Sigmoid colon (tissue), 7 donors: Measurements from ENCODE around the gene OR5B3. TPM values are rescaled to one million over a fixed set of nuclear protein-coding genes. Genes with fewer than 3 reads are reported as not detected.

Source experiments
- DNase-seq: peaks from one replicate; pipeline ENCODE4 v3.0.0-alpha.2; 2019
- H3K27ac ChIP-seq, 4 donors: fragments of 200-600 bp; sonication (generic); one replicate each; pipeline ENCODE4 v1.5.1; 2016 to 2019; ENCODE audit warnings: mild to moderate bottlenecking in 1 of 4
- H3K27me3 ChIP-seq, 3 donors: fragments of 200-600 bp; sonication (generic); one replicate each; pipeline ENCODE4 v1.5.1; 2019; ENCODE audit warnings: mild to moderate bottlenecking in 1 of 3
- H3K36me3 ChIP-seq, 4 donors: fragments of 200-600 bp; sonication (generic); one replicate each; pipeline ENCODE4 v1.5.1; 2016 to 2019
- H3K4me1 ChIP-seq, 4 donors: fragments of 200-600 bp; sonication (generic); one replicate each; pipeline ENCODE4 v1.5.1; 2017 to 2019
- H3K4me3 ChIP-seq, 4 donors: fragments of 200-600 bp; sonication (generic); one replicate each; pipeline ENCODE4 v1.5.1; 2017 to 2019; ENCODE audit warnings: mild to moderate bottlenecking in 2 of 4, moderate library complexity in 1 of 4
- H3K9me3 ChIP-seq, 4 donors: fragments of 200-600 bp in 3 of 4; sonication (generic) in 3 of 4; one replicate each; pipeline versions ENCODE4 v1.5.1 to v1.6.1; 2013 to 2019
- EP300 ChIP-seq, 4 donors: sonication (generic); formaldehyde crosslinking; IDR thresholded peaks; one replicate each; pipeline ENCODE4 v1.6.1; 2017; ENCODE audit warnings: antibody characterized with exemption in 4 of 4
- POLR2A ChIP-seq, 2 donors: fragments of 450-650 bp; IDR thresholded peaks; one replicate each; pipeline ENCODE4 v1.6.1; 2016; ENCODE audit warnings: antibody characterized with exemption in 2 of 2, mild to moderate bottlenecking in 2 of 2, moderate library complexity in 2 of 2
- POLR2AphosphoS5 ChIP-seq, 4 donors: sonication (generic); formaldehyde crosslinking; IDR thresholded peaks; one replicate each; pipeline ENCODE4 v1.6.1; 2017; ENCODE audit warnings: antibody characterized with exemption in 4 of 4
- WGBS, 2 donors: extraction: QIAGEN DNeasy Blood & Tissue Kit; methylation state at CpG; one replicate each; pipeline ENCODE4 v1.1.7; 2013; 5-methylcytosine and 5-hydroxymethylcytosine counted together
- intact Hi-C: fragments of 100-400 bp; cut with DNase I; formaldehyde crosslinking; loops from one replicate; pipeline ENCODE4 v1.15.1; 2023
- polyA plus RNA-seq, 3 donors: library from polyadenylated mRNA; stranded (reverse); fragments of 200-250 nt; gene quantifications; one replicate each; pipeline ENCODE4 v1.2.3, GENCODE V29; 2013
- total RNA-seq, 4 donors: library from RNA; depleted of rRNA; stranded (reverse); fragments of >200 nt; gene quantifications; one replicate each; pipeline ENCODE4 v1.1.0, GENCODE V29; 2016
- TF ChIP-seq, protein P1 (sequence below), 4 experiments: fragments of 450-650 bp in 3 of 4; fragments of 200-600 bp in 1 of 4; IDR thresholded peaks; one replicate each; pipeline ENCODE4 v1.5.1; 2016 to 2019; ENCODE audit warnings: antibody characterized with exemption in 4 of 4, mild to moderate bottlenecking in 3 of 4, moderate library complexity in 2 of 4
- donor health status: healthy with polysubstance abuse.
- donor health status: Bipolar disorder and iron deficiency.
- donor health status: healthy.

OR5B3 gene
- total RNA-seq (not detected), polyA plus RNA-seq (not detected)

DNA sequence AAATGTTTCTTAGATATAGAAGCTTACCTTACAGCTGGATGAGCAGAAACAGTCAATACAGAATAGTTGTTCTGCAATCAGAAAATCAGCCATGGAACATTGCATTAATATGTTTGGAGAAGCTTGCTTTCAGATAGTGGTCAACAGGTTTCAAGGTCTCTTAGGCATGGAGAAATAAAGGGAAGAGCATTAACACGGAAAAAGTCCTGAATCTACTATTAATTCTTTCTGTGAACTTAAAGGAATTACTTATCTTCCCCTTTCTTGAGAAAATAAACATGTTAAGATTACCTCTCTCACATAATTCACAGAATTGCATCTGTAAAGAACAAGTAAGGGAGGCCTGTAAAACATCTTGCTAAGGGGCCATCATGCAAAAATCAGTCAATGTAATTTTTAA is at the start of gene OR5B3:
Gene OR5B3, minus strand, starts transcription at position 101 of the 400 bp plus-strand sequence. CDS start 3,465 bp downstream, outside the sequence.
- H3K9me3 ChIP-seq: no peaks in the 10 kb centered on the region
- intact Hi-C loops: no loop called here
- H3K36me3 ChIP-seq: no peaks in the 10 kb centered on the region
- H3K4me1 ChIP-seq: no peaks in the 10 kb centered on the region
- DNase-seq: no peak
- no peak within 1 kb of the TSS for H3K27ac ChIP-seq
- no peak within 1 kb of the TSS for H3K4me3 ChIP-seq
- TF ChIP-seq, protein P1, sequence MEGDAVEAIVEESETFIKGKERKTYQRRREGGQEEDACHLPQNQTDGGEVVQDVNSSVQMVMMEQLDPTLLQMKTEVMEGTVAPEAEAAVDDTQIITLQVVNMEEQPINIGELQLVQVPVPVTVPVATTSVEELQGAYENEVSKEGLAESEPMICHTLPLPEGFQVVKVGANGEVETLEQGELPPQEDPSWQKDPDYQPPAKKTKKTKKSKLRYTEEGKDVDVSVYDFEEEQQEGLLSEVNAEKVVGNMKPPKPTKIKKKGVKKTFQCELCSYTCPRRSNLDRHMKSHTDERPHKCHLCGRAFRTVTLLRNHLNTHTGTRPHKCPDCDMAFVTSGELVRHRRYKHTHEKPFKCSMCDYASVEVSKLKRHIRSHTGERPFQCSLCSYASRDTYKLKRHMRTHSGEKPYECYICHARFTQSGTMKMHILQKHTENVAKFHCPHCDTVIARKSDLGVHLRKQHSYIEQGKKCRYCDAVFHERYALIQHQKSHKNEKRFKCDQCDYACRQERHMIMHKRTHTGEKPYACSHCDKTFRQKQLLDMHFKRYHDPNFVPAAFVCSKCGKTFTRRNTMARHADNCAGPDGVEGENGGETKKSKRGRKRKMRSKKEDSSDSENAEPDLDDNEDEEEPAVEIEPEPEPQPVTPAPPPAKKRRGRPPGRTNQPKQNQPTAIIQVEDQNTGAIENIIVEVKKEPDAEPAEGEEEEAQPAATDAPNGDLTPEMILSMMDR (IDR thresholded peaks at IDR 0.05): no peak
- TF ChIP-seq EP300 (IDR thresholded peaks at IDR 0.05): no peak
- no peak for TF ChIP-seq POLR2A (IDR thresholded peaks at IDR 0.05)
- TF ChIP-seq POLR2AphosphoS5 (IDR thresholded peaks at IDR 0.05): no peak
- no peaks in the 10 kb centered on the region for H3K27me3 ChIP-seq
- WGBS, 2 donors: 49 to 65% methylated on average over 1 of the region's 1 CpG

DNA sequence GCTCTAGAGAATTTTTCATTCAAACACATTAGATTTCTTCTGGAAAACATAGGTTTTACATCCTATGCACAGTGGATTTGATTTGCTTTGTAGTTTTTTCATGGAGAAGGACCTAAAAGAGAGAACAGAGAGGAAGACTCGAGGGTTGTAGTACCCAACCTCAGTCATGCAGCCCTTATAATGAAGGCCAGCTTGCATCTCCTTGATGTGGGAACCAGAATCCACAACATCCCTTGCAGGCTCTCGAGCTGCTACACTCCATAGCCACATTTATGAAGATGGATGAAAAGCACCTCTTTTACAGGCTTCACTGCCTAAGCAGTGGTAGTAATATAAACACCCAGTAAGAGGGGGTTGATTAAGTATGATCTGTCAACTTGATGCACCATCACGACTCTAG is 44.9 kb upstream of the OR5B3 start:
- Histone ChIP-seq H3K27ac (no peak overlapping the region), H3K27me3 (no peaks in the 10 kb centered on the region), H3K9me3 (no peaks in the 10 kb centered on the region), H3K36me3 (no peaks in the 10 kb centered on the region), H3K4me1 (no peaks in the 10 kb centered on the region), H3K4me3 (no peak overlapping the region)
- no peak for DNase-seq
- 50 to 56% methylated on average over 3 of the region's 3 CpGs for WGBS, 2 donors
- intact Hi-C loops: no loop called here
- TF ChIP-seq POLR2A (IDR thresholded peaks at IDR 0.05) (no peak), POLR2AphosphoS5 (IDR thresholded peaks at IDR 0.05) (no peak), EP300 (IDR thresholded peaks at IDR 0.05) (no peak)
- TF ChIP-seq, protein P1 (IDR thresholded peaks at IDR 0.05): no peak

DNA sequence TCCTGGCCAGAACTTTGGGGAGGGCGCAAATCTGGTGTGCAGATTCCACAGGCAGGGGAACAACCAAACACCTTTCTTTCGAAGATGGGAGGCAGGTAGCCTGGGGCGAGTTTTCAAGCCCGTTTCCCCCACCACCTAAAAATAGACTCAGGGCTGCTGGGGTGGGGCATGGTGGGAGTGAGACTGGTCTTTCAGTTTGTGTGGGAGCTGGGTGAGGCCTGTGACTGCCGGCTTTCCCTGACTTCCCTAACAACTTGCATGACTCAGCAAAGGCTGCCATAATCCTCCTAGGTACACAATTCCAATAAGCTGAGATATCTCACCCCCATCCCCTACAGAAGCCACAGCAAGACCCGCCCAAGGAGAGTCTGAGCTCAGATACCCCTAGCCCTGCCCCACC is 39.6 kb upstream of the OR5B3 start:
- Histone ChIP-seq H3K27me3 (no peaks in the 10 kb centered on the region), H3K4me1 (no peaks in the 10 kb centered on the region), H3K27ac (no peak overlapping the region), H3K9me3 (peaks cover 0 to 6% (median 2%) of the 10 kb centered on the region in 4 donors), H3K4me3 (no peak overlapping the region), H3K36me3 (no peaks in the 10 kb centered on the region)
- intact Hi-C loops: no loop called here
- TF ChIP-seq POLR2AphosphoS5 (IDR thresholded peaks at IDR 0.05) (no peak), EP300 (IDR thresholded peaks at IDR 0.05) (no peak), POLR2A (IDR thresholded peaks at IDR 0.05) (no peak)
- TF ChIP-seq, protein P1 (IDR thresholded peaks at IDR 0.05): no peak
- no peak for DNase-seq
- 86% methylated on average over 6 of the region's 6 CpGs for WGBS, 2 donors

DNA sequence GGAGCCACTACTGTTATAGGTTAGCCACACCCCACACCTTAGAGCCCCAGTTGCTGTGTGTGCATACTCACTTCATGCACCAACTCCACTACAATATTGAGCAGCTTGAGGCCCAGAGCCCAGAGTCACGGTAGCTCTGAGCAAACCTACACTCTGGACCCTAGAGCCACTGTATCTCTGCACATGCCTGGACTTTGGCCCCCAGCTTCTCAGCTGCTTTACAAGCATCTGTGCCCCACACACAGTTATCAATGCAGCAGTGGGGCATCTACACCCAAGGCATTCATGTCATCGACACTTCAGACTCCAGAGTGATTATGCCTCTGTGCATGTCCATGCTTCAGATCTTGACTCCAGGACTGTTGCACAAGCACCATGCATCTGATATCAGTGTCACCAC is 37.6 kb upstream of the OR5B3 start:
- WGBS, 2 donors: 55 to 88% methylated on average over 2 of the region's 2 CpGs
- no peaks in the 10 kb centered on the region for H3K27me3 ChIP-seq

More for the DNA sequence above, 37.6 kb upstream of the OR5B3 start:
- intact Hi-C loops: no loop called here
- Histone ChIP-seq H3K4me3 (no peak overlapping the region), H3K36me3 (no peaks in the 10 kb centered on the region), H3K9me3 (peaks cover 0 to 6% (median 2%) of the 10 kb centered on the region in 4 donors), H3K4me1 (no peaks in the 10 kb centered on the region), H3K27ac (no peak overlapping the region)
- no peak for TF ChIP-seq POLR2A (IDR thresholded peaks at IDR 0.05)
- TF ChIP-seq, protein P1 (IDR thresholded peaks at IDR 0.05): no peak
- TF ChIP-seq POLR2AphosphoS5 (IDR thresholded peaks at IDR 0.05): no peak
- no peak for TF ChIP-seq EP300 (IDR thresholded peaks at IDR 0.05)
- no peak for DNase-seq
